Effector memory CD8-positive, alpha-beta T cell (primary cell): Measurements from ENCODE around the gene XYLT1.
A peak's percentile ranks its signal among the peaks of the same experiment; 100 is the strongest.

Experiments used
- ATAC-seq: fragments of 150-1000 bp; cut with Tn5 transposase; replicated peaks from 2 replicates; pipeline ENCODE4 v1.10.0; 2021; ENCODE audit warnings: mild to moderate bottlenecking, moderate library complexity
- DNase-seq, 3 experiments: peaks; one replicate each; pipeline ENCODE4 v3.0.0; 2021
- H3K27ac Mint-ChIP-seq, 2 donors: one replicate each; pipeline ENCODE4 v1.8.0; 2022; ENCODE audit warnings: mild to moderate bottlenecking in 2 of 2, mixed read lengths in 2 of 2, moderate library complexity in 2 of 2
- H3K27me3 Mint-ChIP-seq, 2 donors: one replicate each; pipeline ENCODE4 v1.8.0; 2022; ENCODE audit warnings: mixed read lengths in 2 of 2
- H3K36me3 Mint-ChIP-seq: one replicate; pipeline ENCODE4 v1.8.0; 2022; ENCODE audit warnings: mild to moderate bottlenecking, moderate library complexity, mixed read lengths; ENCODE audit not compliant: insufficient read depth
- H3K4me1 Mint-ChIP-seq, 2 donors: one replicate each; pipeline ENCODE4 v1.8.0; 2022; ENCODE audit warnings: low read depth in 2 of 2, mixed read lengths in 2 of 2
- H3K4me3 Mint-ChIP-seq, 2 donors: one replicate each; pipeline ENCODE4 v1.8.0; 2022; ENCODE audit warnings: mild to moderate bottlenecking in 2 of 2, mixed read lengths in 2 of 2, moderate library complexity in 2 of 2
- H3K9me3 Mint-ChIP-seq, 2 donors: one replicate each; pipeline ENCODE4 v1.8.0; 2022; ENCODE audit warnings: mixed read lengths in 2 of 2

XYLT1 gene

GRCh38 chr16:17392127-17392856, 78.5 kb downstream of the XYLT1 start:
- peaks cover 6% of the 10 kb centered on the region for H3K36me3 Mint-ChIP-seq
- peaks cover 0 to 7% of the 10 kb centered on the region in 2 donors for H3K9me3 Mint-ChIP-seq
- H3K27ac Mint-ChIP-seq = peak overlapping the region; percentile 70 to 89

GRCh38 chr16:17391715-17392114, 79.0 kb downstream of the XYLT1 start:
- no peak for ATAC-seq
- H3K9me3 Mint-ChIP-seq = peaks cover 0 to 7% of the 10 kb centered on the region in 2 donors
- no peaks in the 10 kb centered on the region for H3K27me3 Mint-ChIP-seq
- no peak for DNase-seq
- H3K4me1 Mint-ChIP-seq = peaks cover 43 to 54% of the 10 kb centered on the region in 2 donors
- H3K36me3 Mint-ChIP-seq = peaks cover under 1% of the 10 kb centered on the region
- H3K27ac Mint-ChIP-seq = peak overlapping the region; percentile 23 to 34
- H3K4me3 Mint-ChIP-seq = no peak overlapping the region

More at GRCh38 chr16:17392127-17392856, 78.5 kb downstream of the XYLT1 start:
- DNase-seq = no peak
- no peaks in the 10 kb centered on the region for H3K27me3 Mint-ChIP-seq
- peak overlapping the region in 1 of 2 donors; percentile 37 for H3K4me3 Mint-ChIP-seq
- no peak for ATAC-seq
- peaks cover 45 to 54% of the 10 kb centered on the region in 2 donors for H3K4me1 Mint-ChIP-seq

- no peak for DNase-seq
- no peaks in the 10 kb centered on the region for H3K27me3 Mint-ChIP-seq
- H3K9me3 Mint-ChIP-seq = peaks cover 0 to 7% of the 10 kb centered on the region in 2 donors
- H3K27ac Mint-ChIP-seq = no peak overlapping the region
- H3K36me3 Mint-ChIP-seq = no peaks in the 10 kb centered on the region
- ATAC-seq = no peak
- H3K4me1 Mint-ChIP-seq = peaks cover 33 to 52% of the 10 kb centered on the region in 2 donors
- no peak overlapping the region for H3K4me3 Mint-ChIP-seq
Observed at GRCh38 chr16:17389384-17389783, 81.4 kb downstream of the XYLT1 start.

- Mint-ChIP-seq H3K9me3 (no peaks in the 10 kb centered on the region), H3K36me3 (no peaks in the 10 kb centered on the region), H3K4me3 (no peak overlapping the region), H3K27ac (no peak overlapping the region), H3K4me1 (peaks cover 33 to 48% of the 10 kb centered on the region in 2 donors), H3K27me3 (no peaks in the 10 kb centered on the region)
- DNase-seq (no peak), ATAC-seq (no peak)
Observed at GRCh38 chr16:17387256-17387655, 83.5 kb downstream of the XYLT1 start.

- DNase-seq (no peak), ATAC-seq (no peak)
- Mint-ChIP-seq H3K4me3 (no peak overlapping the region), H3K27me3 (no peaks in the 10 kb centered on the region), H3K27ac (peak overlapping the region in 1 of 2 donors; percentile 73), H3K4me1 (peaks cover 29 to 46% of the 10 kb centered on the region in 2 donors), H3K9me3 (no peaks in the 10 kb centered on the region), H3K36me3 (no peaks in the 10 kb centered on the region)
Observed at GRCh38 chr16:17386229-17386628, 84.5 kb downstream of the XYLT1 start.

- no peaks in the 10 kb centered on the region for H3K36me3 Mint-ChIP-seq
- H3K27ac Mint-ChIP-seq = no peak overlapping the region
- DNase-seq (no peak), ATAC-seq (no peak)
- H3K4me1 Mint-ChIP-seq = peaks cover 37 to 46% of the 10 kb centered on the region in 2 donors
- H3K9me3 Mint-ChIP-seq = no peaks in the 10 kb centered on the region
- no peak overlapping the region for H3K4me3 Mint-ChIP-seq
- no peaks in the 10 kb centered on the region for H3K27me3 Mint-ChIP-seq
Observed at GRCh38 chr16:17384471-17384870, 86.3 kb downstream of the XYLT1 start.

GRCh38 chr16:17382949-17383863, 87.6 kb downstream of the XYLT1 start:
- no peaks in the 10 kb centered on the region for H3K27me3 Mint-ChIP-seq
- DNase-seq = no peak
- H3K36me3 Mint-ChIP-seq = peaks cover 3% of the 10 kb centered on the region
- ATAC-seq = peak; percentile 82
- peak overlapping the region; percentile 57 to 81 for H3K27ac Mint-ChIP-seq
- no peaks in the 10 kb centered on the region for H3K9me3 Mint-ChIP-seq
- H3K4me1 Mint-ChIP-seq = peaks cover 38 to 46% of the 10 kb centered on the region in 2 donors
- peak overlapping the region; percentile 67 to 71 for H3K4me3 Mint-ChIP-seq

- peak overlapping the region; percentile 67 to 71 for H3K4me3 Mint-ChIP-seq
- no peaks in the 10 kb centered on the region for H3K9me3 Mint-ChIP-seq
- H3K27me3 Mint-ChIP-seq = no peaks in the 10 kb centered on the region
- H3K27ac Mint-ChIP-seq = peak overlapping the region; percentile 57 to 81
- peaks cover 3% of the 10 kb centered on the region for H3K36me3 Mint-ChIP-seq
- H3K4me1 Mint-ChIP-seq = peaks cover 42 to 46% of the 10 kb centered on the region in 2 donors
- ATAC-seq = no peak
- DNase-seq = no peak
Observed at GRCh38 chr16:17382514-17382913, 88.2 kb downstream of the XYLT1 start.

- no peak overlapping the region for H3K27ac Mint-ChIP-seq
- no peaks in the 10 kb centered on the region for H3K27me3 Mint-ChIP-seq
- H3K36me3 Mint-ChIP-seq = peaks cover 3% of the 10 kb centered on the region
- ATAC-seq (no peak), DNase-seq (no peak)
- H3K4me3 Mint-ChIP-seq = peak overlapping the region; percentile 67 to 71
- peaks cover 40 to 41% of the 10 kb centered on the region in 2 donors for H3K4me1 Mint-ChIP-seq
- no peaks in the 10 kb centered on the region for H3K9me3 Mint-ChIP-seq
Observed at GRCh38 chr16:17381784-17382183, 89.0 kb downstream of the XYLT1 start.

- Mint-ChIP-seq H3K27ac (peak overlapping the region; percentile 17 to 78), H3K4me3 (peak overlapping the region in 1 of 2 donors; percentile 6), H3K36me3 (peaks cover 3% of the 10 kb centered on the region), H3K9me3 (no peaks in the 10 kb centered on the region), H3K4me1 (peaks cover 34 to 40% of the 10 kb centered on the region in 2 donors), H3K27me3 (no peaks in the 10 kb centered on the region)
- DNase-seq (no peak), ATAC-seq (no peak)
Observed at GRCh38 chr16:17380613-17381012, 90.1 kb downstream of the XYLT1 start.

GRCh38 chr16:17379121-17379571, 91.6 kb downstream of the XYLT1 start:
- peaks cover 37 to 44% of the 10 kb centered on the region in 2 donors for H3K4me1 Mint-ChIP-seq
- peaks cover 3% of the 10 kb centered on the region for H3K36me3 Mint-ChIP-seq
- ATAC-seq (no peak), DNase-seq (no peak)
- H3K4me3 Mint-ChIP-seq = no peak overlapping the region
- no peaks in the 10 kb centered on the region for H3K9me3 Mint-ChIP-seq
- H3K27me3 Mint-ChIP-seq = no peaks in the 10 kb centered on the region
- peak overlapping the region in 1 of 2 donors; percentile 66 for H3K27ac Mint-ChIP-seq

GRCh38 chr16:17377360-17378324, 93.1 kb downstream of the XYLT1 start:
- H3K9me3 Mint-ChIP-seq = no peaks in the 10 kb centered on the region
- peaks cover 35 to 41% of the 10 kb centered on the region in 2 donors for H3K4me1 Mint-ChIP-seq
- peaks cover 3% of the 10 kb centered on the region for H3K36me3 Mint-ChIP-seq
- DNase-seq (no peak), ATAC-seq (peak; percentile 52)
- no peaks in the 10 kb centered on the region for H3K27me3 Mint-ChIP-seq
- H3K27ac Mint-ChIP-seq = peak overlapping the region; percentile 16 to 68
- no peak overlapping the region for H3K4me3 Mint-ChIP-seq
